GM21825 (cell line): ENCODE measurements around the gene GTSF1L.
"Not testable (repeated sequence)": the region's sequence is repeated elsewhere in the genome, so short reads cannot be mapped to it uniquely, and the experiment has no call there.

Experiments used
- ATAC-seq: cut with Tn5 transposase; IDR thresholded peaks from one replicate; pipeline ENCODE4 v1.9.1; 2021; ENCODE audit warnings: mild to moderate bottlenecking, moderate library complexity; ENCODE audit not compliant: unreplicated experiment

GTSF1L gene

DNA sequence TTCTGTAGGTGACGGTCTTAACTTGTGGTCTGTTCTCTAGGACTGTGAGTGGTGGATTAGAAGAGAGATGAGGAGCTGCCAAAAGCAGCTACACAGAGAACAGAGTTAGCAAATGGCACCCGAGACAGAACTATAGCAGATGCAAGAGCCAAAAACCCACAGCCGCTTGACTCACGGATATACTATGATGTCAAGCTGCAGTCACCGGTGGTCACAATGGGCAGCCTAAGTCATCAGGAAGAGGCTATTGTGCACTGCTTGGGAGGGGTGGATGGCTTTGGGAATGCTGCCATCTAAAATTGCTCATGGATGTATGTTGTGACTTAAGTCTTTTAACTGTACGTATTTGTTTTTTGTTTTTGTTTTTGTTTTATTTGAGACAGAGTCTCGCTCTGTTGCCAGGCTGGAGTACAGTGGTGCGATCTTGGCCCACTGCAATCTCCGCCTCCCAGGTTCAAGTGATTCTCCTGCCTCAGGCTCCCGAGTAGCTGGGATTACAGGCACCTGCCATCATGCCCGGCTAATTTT lies at the start of gene GTSF1L:
Gene GTSF1L (minus strand): TSS at position 192 of the 528 bp plus-strand sequence. CDS start 308 bp downstream, outside the sequence.
- ATAC-seq = no peak

DNA sequence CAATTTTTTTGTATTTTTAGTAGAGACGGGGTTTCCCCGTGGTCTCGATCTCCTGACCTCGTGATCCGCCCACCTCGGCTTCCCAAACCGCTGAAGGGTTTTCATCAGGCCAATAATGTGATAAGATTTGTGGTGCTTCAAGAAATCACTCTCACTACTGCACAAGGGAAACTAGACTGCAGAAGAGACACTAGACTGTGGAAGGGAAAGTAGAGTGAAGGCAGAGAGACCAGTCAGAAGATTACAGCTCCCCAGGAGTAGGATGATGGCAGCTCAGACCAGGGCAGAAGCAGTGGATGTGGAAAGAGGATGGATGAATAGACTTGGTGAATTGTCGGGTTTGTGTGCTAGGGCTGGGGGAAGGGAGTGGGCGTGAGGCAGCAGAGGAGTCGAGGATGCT lies 48.0 kb upstream of the GTSF1L start:
- ATAC-seq = no peak

DNA sequence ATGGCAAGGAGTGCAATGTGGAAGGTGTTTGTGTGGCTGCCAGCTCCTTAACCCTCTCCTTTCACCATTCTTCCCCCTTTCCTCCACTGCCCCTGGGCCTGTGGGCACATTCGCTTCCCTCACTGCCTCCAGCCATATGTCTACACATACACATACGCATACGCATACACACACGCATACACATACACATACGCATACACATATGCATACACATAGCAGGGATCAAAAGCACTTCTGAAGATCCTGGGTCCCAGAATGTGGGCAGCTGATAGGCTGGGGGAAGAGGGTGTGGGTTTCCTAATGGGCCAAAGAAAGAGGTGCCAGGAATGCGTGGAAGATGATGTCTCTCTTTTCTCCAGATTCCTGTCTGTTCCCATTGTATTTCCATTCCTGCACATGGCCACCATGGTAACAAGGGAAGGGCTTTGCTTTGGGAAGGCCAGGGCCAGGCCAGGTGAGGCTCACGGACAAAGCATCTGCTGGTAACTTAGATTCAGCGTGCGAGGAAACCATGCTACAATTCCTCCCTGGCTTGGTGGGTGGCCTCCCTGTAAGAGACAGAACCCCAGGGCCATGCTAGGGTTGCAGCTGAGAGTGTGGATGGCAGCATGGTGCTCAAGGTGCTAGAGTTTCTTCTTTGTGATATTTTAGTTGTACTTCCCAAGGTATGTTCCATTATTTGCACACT lies 44.8 kb upstream of the GTSF1L start:
- no peak for ATAC-seq

DNA sequence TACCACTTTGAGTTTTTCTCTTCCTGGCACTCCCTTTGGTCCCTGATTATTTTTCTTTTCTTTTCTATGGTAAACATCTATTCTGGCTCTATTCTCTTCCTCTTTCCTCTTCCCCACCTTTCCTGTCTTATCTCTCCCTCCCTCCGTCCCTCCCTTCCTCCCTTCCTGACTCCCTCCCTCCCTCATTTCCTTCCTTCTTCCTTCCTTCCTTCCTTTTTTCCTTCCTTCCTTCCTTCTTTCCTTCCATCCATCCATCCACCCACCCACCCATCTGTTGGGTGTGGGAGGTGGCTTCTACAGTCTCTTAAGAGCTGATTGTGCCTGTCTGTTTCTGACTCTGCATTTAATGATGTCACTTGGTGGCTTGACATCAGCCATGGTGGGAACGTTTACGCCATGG lies 43.5 kb upstream of the GTSF1L start:
- no peak for ATAC-seq

DNA sequence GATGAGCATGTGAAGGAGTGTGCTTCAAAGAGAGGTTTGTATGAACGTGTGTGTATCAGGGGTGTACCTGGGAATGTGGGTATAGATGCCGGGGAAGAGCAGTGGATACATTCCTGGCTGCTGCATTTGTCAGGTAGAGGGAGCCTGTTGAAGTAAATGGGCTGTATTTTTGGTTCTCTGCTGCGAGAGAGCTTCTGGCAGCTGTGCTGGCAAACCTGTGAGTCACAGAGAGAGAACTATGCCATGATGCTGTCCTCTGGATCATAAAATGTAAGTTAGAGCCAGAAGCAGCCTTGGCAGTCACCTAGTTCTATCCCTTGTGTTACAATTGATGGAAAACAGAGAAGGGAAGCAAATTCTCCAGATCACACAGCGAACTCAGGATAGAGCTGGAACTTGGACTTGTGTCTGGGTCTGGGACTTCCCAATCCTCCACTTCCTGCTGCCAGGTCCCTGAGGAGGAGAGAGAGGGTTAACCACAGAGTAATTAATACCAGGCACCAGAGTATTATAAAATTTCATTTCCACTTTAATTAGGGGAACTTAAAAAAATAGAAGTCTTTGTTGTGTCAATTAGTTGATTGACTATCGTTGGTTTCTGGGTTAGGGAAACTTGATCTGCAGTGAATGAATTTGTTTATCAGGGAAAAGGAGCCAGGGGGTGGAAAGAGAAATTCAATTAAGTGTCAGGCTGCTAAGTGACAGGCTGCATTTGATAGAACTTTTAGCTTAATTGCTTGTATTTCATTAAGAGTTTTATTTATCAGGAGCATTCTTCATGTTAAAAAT lies 41.1 kb upstream of the GTSF1L start:
- ATAC-seq = no peak

DNA sequence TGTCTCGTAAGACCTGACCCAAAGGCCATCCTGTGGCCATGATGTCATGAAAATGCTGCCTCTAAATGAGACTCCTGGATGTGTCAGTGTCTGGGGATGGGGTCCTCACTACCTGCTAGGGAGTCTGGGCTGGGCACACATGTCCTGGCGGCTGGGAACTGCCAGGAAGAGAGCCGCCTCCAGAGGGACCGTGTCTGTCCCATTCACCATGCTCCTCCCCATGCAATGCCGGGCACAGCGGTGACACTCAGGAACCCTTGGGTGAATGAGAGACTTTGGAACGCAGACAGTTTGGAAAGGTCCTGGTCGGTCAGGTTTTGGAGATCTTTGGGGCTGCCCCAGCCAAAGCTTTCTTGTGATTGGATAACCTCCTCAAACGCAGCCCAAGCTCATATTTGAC lies 40.1 kb upstream of the GTSF1L start:
- no peak for ATAC-seq

DNA sequence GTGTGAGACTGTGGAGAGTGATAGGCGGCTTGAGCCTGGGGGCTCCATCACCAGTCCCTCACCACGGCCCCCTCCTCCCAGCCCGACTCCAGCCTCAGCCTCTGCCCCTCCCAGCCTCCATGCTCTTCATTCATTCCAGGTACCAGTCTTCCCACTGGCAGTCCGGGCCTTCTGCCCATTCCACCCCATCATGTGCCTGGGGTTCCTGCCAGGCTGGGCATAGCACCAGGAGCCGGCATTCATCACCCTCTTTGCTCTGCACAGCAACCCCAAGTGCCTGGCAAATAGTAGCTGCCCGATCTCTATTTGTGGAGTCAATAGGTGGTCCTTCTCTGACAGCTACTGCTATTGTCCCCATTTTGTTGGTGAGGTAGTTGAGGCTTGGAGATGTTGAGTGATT lies 39.6 kb upstream of the GTSF1L start:
- ATAC-seq = no peak

DNA sequence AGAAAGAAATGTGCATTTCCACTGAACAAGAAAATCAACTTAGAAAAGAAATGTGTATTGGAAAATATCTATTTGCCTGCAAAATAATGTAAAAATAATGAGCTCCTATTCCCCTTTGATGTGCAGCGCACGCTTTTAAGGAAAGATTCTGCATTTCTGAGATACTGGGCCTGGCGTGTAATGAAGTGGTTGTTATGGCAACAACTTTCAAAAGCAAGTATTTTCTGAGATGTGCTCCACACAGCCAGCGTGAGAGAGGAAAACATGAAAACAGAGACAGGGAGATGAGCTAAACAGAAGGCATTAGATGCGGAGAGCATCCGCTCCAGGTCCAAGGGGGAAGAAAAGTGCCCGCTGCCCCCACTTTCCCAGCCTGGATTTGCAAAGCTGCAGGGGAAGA lies 39.1 kb upstream of the GTSF1L start:
- ATAC-seq = no peak

DNA sequence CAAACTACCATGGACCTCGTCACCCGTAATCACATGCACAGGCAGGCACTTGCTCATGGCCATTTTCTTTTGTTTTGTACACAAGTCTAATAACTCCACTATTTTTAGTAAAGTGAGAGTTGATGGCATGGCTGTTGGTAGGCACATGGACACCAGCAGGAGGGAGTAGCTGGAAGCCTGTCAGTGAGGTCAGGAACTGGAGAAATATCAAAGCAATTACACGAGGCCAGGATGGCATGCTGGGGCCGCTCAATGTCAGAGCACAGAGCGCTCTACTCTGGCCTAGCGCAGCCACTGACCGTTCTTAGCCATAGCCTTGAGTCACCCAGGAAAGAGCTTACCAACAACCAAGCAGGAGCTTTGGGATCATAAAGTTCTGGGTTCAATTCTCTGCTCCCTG lies 36.1 kb upstream of the GTSF1L start:
- no peak for ATAC-seq

DNA sequence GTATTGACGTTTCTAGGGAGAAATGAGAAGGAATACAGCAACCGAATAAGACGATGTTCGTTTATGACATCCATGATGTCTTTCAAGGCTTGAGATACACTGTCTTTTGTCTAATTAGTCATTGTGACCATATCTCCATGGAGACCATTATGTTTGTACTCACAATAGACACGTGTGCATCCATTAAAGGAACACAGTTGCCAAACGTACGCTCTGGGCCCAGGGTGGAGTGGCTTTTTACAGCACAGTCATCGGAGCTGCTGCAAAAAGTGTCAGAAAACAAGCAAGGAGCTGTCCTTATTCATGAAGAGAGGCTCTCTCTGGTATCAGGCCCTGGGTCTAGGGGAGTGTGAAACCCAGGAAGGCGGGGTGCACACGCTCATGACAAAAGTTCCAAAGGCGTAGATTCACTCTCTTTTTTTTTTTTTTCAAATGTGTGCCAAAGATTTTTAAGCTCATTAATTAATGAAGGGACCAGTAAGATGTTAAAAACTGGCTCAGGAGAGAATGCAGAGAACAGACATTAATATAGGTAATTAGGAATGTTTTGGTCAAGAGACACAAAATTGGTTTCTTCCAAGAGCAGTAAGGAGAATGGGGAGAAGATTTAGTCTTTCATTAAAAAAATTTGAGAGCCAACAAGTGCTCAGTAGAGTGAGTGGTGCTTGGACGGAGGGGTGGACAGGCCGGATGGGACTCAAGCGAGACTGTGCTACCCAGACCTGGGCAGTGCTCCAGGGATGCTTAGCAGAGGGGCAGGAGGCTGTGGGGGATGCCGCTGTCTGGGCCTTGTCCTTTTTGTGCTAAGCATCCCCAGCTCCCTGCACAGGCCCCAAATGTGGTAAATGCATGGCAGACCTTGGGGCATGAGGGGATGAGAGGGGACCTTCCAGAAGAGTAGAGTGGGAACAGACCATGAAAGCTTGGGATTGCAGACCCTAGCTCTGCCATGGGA lies 34.9 kb upstream of the GTSF1L start:
- ATAC-seq = no peak

DNA sequence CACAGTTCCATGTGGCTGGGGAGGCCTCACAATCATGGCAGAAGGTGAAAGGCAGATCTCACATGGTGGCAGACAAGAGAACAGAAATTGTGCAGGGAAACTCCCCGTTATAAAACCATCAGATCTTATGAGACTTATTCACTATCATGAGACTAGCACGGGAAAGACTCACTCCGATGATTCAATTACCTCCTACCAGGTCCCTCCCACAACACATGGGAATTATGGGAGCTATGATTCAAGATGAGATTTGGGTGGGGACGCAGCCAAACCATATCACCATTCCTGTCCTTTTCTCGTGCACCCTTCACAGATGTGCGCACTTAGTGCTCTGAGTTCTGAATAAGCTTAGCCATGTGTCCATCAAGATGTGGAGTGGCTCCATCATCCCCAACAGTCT lies 31.1 kb upstream of the GTSF1L start:
- ATAC-seq = not testable (repeated sequence)

DNA sequence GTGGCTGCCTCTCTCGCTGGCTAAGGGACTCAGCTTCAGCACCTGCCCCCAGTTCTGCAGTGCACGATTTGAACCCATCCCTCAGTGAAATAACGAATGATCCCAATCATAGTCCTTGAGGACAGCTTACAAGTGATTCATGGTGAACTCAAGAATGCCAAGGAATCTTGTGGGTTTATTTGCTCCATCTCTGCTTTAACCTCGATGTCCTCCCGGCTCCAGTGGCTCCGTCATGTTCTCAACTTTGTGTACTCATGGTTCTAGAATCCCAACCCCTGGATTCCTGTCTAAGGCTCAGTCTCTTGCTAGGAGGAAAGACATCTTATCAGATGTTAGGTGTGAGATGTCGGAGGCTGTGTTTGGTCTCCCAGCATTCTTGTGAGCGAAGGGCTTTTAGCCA lies 29.0 kb upstream of the GTSF1L start:
- no peak for ATAC-seq

DNA sequence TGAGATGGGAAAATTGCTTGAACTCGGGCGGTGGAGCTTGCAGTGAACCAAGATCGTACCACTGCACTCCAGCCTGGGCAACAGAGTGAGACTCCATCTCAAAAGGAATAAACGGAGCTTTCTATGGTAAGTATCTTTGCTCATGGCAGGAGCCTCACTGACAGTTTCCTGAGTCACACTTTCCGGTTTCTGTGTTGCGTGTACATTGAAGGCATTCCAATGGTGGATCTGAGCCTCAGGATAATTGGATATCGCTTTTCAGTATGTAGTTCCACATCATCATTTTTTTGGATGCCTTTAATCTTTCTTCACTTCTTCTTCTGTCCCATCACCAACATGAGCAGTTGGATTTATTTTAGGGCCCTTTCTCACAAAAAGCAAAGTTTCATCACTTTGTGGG lies 28.6 kb upstream of the GTSF1L start:
- no peak for ATAC-seq

DNA sequence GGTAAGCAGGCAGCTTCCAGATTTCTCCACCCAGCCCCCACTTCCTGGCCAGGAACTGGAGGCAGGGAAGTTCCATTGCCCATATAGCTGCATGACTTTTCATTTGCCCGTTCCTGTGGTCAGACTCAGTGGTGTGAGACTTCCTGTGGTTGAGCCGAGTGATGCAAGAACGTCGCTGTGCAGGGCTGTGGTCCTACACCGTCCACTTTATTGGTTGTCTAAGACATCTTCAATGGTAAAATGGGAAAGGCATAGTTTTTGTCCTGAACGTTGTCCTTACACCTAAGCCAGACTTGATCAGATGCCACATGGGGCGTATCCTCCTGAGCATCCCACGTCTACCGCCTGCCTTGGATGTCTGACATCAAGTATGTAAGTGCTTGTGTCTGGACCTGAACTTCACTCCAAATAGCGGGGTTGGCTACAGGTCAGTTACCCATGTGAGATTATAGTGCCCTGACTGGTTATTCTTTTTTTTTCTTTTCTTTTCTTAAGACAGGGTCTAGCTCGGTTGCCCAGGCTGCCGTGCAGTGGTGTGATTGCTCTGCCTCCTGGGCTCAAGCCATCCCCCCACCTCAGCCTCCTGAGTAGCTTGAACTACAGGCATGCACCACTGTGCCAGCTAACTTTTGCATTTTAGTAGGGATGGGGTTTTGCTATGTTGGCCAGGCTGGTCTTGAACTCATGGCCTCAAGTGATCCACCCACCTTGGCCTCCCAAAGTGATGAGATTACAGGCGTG lies 25.9 kb upstream of the GTSF1L start:
- peak; percentile 48 for ATAC-seq

DNA sequence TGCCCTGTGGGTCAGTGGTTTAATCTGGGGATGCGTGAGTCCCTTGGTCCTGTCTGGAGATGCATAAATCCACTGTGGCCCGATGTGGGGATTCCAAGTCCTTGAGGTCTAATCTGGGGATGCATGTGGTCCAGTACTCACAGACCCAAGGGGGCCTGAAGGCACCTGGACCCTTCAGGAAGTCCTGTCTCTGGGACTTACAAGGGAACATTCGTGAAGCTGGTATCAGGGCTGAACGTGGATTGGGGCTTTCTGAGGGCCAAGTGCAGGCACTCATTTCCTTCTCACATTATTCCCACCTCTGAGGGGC lies 25.2 kb upstream of the GTSF1L start:
- no peak for ATAC-seq

DNA sequence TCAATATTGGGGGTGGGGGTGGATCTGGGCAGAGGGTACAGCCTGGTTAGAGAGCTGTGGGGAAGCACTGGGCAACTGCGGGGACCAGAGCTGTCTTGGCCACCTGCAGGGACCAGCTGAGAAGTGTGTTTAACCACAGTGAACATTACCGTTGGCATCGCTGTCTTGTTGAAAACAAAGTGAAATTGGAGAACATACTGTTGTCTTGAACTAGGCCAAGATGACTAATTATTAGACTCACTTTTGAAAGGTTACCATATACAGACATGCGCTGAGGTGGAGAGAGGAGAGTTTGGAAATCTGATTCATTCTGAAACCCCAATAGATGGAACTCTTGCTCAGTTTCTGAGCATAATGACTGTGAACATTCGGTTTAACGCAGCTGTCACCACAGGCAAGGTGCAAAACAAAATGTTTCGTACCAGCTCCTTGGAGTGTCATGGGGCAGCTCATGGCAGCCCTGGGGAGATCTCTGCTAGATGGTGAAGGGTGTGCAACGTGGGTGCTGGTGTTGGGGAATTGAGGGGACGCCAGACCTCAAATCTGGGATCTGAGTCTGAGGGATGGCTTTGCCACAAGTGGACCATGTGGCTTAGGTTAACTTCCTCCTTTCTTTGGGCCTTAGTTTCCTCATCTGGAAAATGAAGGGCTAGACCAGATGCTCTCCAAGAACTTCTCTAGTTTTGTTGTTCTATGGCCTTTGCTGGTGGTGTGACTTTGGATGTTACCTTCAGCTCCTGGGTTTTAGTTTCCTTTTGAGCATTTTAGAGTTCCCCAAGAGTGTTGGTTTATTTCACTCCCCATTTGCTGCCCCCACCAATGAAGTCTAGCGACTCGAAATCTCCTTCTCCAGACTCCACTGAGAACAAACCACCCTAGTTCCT lies 24.6 kb upstream of the GTSF1L start:
- ATAC-seq = peak; percentile 65

DNA sequence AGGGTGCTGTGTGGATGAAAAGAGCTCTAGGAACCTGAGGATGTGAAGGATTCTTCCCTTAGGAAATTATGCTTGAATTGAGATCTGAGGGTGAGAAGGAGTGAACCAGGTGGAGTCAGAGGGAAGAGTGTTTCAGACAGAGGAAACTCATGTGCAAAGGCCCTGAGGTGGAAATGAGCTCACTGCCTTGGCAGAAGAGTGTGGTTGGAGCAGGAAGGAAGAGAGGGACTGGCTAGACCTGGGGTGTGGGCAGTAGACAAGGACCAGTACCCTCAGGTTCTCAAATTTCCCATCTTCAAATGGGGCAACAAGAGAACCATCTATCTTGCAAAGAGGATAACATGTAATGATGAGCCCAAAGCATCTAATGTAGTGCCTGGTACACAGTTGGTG lies 24.0 kb upstream of the GTSF1L start:
- no peak for ATAC-seq

DNA sequence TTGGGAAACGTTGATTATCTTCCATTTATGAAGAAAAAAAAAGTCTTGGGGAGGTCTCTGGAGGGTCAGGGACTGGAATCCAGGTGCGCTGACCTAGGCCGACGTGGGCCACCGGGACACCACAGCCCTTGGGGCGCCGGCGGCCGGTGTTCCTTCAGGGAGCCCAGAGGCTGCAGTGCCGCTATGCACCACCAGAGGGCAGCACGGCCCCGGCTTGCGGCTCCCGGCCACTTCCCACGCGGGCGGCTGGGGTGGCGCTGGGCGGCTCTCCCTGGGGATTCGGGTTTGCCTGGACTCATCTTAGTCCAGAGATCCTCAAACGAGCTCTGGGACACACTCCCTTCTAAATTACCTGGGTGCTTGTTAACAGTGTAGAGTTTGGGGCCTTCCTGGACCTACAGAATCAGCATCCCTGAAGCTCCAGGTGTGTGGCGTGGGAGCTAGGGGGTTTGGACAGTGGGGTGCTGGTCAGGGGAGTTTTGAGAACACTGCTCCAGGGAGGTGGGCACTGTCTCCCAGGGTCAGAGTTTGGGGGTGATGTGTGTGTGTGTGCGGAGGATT lies 23.0 kb upstream of the GTSF1L start:
- no peak for ATAC-seq

DNA sequence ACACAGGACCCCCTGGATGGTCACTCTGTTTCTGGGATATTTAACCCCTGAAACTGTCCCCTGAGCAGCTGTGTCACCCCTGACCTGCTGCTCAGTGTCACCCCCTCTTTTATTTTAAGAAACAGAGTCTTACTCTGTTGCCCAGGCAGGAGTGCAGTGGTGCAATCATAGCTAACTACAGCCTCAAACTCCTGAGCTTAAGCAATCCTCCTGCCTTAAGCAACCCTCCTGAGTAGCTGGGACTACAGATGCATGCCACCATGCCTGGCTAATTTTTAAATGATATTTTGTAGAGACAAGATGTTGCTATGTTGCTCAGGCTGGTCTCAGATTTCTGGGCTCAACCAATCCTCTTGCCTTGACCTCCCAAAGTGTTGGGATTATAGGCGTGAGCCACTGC lies 21.5 kb upstream of the GTSF1L start:
- ATAC-seq = no peak
